NCI-H1436 treated with DMSO at 0.1 percent for 48 hours (cell line): Measurements from ENCODE around the gene CEBPG.

Source experiments
- DNase-seq: peaks from one replicate; lab custom pipeline; 2025; lab: John Stamatoyannopoulos, UW

Gene CEBPG

GRCh38 chr19:33422369-33423180 lies 49.1 kb downstream of the CEBPG start:
- no peak for DNase-seq

GRCh38 chr19:33424181-33424580 lies 50.7 kb downstream of the CEBPG start:
- no peak for DNase-seq

- DNase-seq: no peak
These were observed 53.3 kb downstream of the CEBPG start for GRCh38 chr19:33426621-33427361.

GRCh38 chr19:33427801-33428626 lies 54.5 kb downstream of the CEBPG start:
- no peak for DNase-seq

GRCh38 chr19:33428627-33429125 lies 55.2 kb downstream of the CEBPG start:
- DNase-seq: no peak

- no peak for DNase-seq
These were observed 56.6 kb downstream of the CEBPG start for GRCh38 chr19:33429891-33430673.

GRCh38 chr19:33430674-33431277 lies 57.3 kb downstream of the CEBPG start:
- DNase-seq: peak; percentile 25

- no peak for DNase-seq
These were observed 58.5 kb downstream of the CEBPG start for GRCh38 chr19:33432015-33432414.
